ENCODE measurements around the gene TCF12.

Gene TCF12

DNA sequence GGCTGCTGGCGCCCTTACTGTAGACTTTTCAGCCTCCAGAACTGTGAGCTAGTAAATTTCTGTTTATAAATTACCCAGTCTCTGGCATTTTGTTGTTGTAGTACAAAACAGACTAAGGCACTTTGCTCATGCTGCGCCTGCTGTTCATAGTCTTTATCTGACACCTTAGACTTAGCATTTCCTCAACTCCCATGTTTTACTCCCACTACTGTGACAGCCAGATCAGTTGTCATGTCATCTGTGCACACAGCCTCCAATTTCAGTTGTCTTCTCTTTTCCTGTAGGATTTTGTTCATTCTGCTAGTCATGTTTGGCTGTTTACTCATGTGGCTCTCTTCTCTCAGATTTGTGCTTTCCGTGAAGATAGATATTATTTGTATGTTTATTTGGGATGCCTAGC is 62.0 kb downstream of the TCF12 start:
- POLR2A ChIA-PET = no interaction called here

DNA sequence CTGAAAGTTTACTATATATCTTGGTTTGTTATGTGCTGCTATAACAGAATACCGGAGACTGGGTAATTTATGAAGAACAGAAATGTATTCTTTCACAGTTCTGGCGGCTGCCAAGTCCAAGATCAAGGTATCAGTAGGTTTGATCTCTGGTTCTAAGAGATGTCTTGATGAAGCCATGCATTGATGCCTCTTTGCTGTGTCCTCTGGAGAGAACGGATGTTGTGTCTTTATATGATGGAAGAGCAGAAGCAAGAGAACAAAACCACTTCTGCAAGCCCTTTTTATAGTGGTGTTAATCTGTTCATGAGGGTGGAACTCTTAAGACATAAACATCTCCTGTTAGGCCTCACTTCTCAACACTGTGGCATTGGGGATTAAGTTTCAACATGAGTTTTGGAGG is 62.7 kb downstream of the TCF12 start:
- no peak overlapping the region for H3K4me3 ChIP-seq (ENCODE audit: low read depth, low read length)
- ChIA-PET POLR2A (no interaction called here), CTCF (no interaction called here)
- TF ChIP-seq, protein P1, sequence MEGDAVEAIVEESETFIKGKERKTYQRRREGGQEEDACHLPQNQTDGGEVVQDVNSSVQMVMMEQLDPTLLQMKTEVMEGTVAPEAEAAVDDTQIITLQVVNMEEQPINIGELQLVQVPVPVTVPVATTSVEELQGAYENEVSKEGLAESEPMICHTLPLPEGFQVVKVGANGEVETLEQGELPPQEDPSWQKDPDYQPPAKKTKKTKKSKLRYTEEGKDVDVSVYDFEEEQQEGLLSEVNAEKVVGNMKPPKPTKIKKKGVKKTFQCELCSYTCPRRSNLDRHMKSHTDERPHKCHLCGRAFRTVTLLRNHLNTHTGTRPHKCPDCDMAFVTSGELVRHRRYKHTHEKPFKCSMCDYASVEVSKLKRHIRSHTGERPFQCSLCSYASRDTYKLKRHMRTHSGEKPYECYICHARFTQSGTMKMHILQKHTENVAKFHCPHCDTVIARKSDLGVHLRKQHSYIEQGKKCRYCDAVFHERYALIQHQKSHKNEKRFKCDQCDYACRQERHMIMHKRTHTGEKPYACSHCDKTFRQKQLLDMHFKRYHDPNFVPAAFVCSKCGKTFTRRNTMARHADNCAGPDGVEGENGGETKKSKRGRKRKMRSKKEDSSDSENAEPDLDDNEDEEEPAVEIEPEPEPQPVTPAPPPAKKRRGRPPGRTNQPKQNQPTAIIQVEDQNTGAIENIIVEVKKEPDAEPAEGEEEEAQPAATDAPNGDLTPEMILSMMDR (IDR thresholded peaks at IDR 0.05; ENCODE audit: insufficient read depth, low read length, missing control alignments) = no peak
- no peak for DNase-seq (ENCODE audit: low read depth, low spot score)

More for the DNA sequence above, 62.0 kb downstream of the TCF12 start:
- no peak overlapping the region for H3K4me3 ChIP-seq (ENCODE audit: low read depth, low read length)
- TF ChIP-seq, protein P1 (IDR thresholded peaks at IDR 0.05; ENCODE audit: insufficient read depth, low read length, missing control alignments) = no peak
- CTCF ChIA-PET = no interaction called here
- no peak for DNase-seq (ENCODE audit: low read depth, low spot score)

DNA sequence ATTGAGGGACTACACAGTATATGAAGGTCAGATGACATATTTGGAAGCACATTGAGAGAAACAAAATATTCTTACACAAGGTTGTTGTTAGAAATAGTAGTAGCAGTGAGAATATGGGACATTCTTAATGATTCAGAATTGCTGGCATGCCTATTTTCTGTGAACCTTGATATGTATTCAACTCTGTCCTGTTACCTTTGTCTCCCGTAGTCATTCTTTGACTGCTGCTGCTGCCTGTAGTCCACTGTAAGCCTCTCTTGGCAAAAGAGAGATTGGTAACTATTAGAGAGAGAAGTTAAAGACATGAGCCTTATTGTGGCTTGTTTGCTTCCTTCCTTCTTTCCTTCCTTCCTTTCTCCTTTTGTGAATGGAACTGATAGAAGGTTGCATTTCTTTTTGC is 64.5 kb downstream of the TCF12 start:
- no peak overlapping the region for H3K4me3 ChIP-seq (ENCODE audit: low read depth, low read length)
- ChIA-PET CTCF (no interaction called here), POLR2A (no interaction called here)
- TF ChIP-seq, protein P1 (IDR thresholded peaks at IDR 0.05; ENCODE audit: insufficient read depth, low read length, missing control alignments) = no peak
- no peak for DNase-seq (ENCODE audit: low read depth, low spot score)

- no peak overlapping the region for H3K4me3 ChIP-seq (ENCODE audit: low read depth, low read length)
- CTCF ChIA-PET = no interaction called here
- DNase-seq (ENCODE audit: low read depth, low spot score) = no peak
- POLR2A ChIA-PET = no interaction called here
- TF ChIP-seq, protein P1 (IDR thresholded peaks at IDR 0.05; ENCODE audit: insufficient read depth, low read length, missing control alignments) = no peak
Observed at GRCh38 chr15:56984681-56985481, 66.4 kb downstream of the TCF12 start.

- TF ChIP-seq, protein P1 (IDR thresholded peaks at IDR 0.05; ENCODE audit: insufficient read depth, low read length, missing control alignments) = no peak
- no peak for DNase-seq (ENCODE audit: low read depth, low spot score)
- ChIA-PET CTCF (interaction anchor here (0.9 to 1.1 kb wide), 2 partner anchors 22 to 152 kb away, joined by 3 read pairs; no protein-coding TSS in a partner anchor), POLR2A (no interaction called here)
- H3K4me3 ChIP-seq (ENCODE audit: low read depth, low read length) = no peak overlapping the region
Observed at GRCh38 chr15:56985856-56986255, 67.4 kb downstream of the TCF12 start.

GRCh38 chr15:56987286-56987685 is 68.8 kb downstream of the TCF12 start:
- no peak overlapping the region for H3K4me3 ChIP-seq (ENCODE audit: low read depth, low read length)
- TF ChIP-seq, protein P1 (IDR thresholded peaks at IDR 0.05; ENCODE audit: insufficient read depth, low read length, missing control alignments) = no peak
- no peak for DNase-seq (ENCODE audit: low read depth, low spot score)
- POLR2A ChIA-PET = no interaction called here
- CTCF ChIA-PET = interaction anchor here (1.1 kb wide), 1 partner anchor 21 kb away, joined by 3 read pairs; no protein-coding TSS in a partner anchor
